H1 (cell line): ENCODE measurements around the gene EXOC6. TPM values are rescaled to one million over a fixed set of nuclear protein-coding genes. Genes with fewer than 3 reads are reported as not detected.

Experiments
- CREB1 ChIP-seq: IDR thresholded peaks from 2 replicates; pipeline ENCODE4 v1.6.1; 2012; ENCODE audit warnings: inconsistent platforms
- E2F6 ChIP-seq: IDR thresholded peaks from 2 replicates; pipeline ENCODE4 v1.6.1; 2012; ENCODE audit warnings: inconsistent platforms
- YY1 ChIP-seq: IDR thresholded peaks from 2 replicates; pipeline ENCODE4 v1.6.1; 2011; ENCODE audit warnings: low read depth, mild to moderate bottlenecking, low read length
- polyA plus RNA-seq, 7 experiments: library from polyadenylated mRNA; depleted of rRNA in 3 of 7; stranded (reverse) in 5 of 7; unstranded in 2 of 7; fragments of >200 nt in 5 of 7; fragments of 200-250 nt in 2 of 7; gene quantifications; 1 replicate in 5 of 7; 2 replicates in 1 of 7; 4 replicates in 1 of 7; pipeline versions ENCODE4 v1.2.1 to v1.2.3, GENCODE V29; 2011 to 2013; ENCODE audit warnings: missing spikeins in 2 of 7, mixed read lengths in 2 of 7
- total RNA-seq: library from RNA; stranded (reverse); fragmentation: NEBNext Ultra II Directional; extraction: Animal tissue kit (Norgen Biotek cat#: 25700); gene quantifications from 2 replicates; pipeline ENCODE4 v1.2.1, GENCODE V29; 2021

Gene EXOC6
- total and polyA plus RNA-seq, 2 of the 8 experiments (the other 6 are each of a cell fraction or from before 2014, with no cell fraction given): 1.7 to 4.5 TPM

- TF ChIP-seq E2F6 (no peak), CREB1 (no peak), YY1 (no peak)
Measured at GRCh38 chr10:92931597-92931996, 83.3 kb downstream of the EXOC6 start (continued).
